ENCODE measurements around the gene ARL13B. TPM values are rescaled to one million over a fixed set of nuclear protein-coding genes. Genes with fewer than 3 reads are reported as not detected.
"Not testable (repeated sequence)": the region's sequence is repeated elsewhere in the genome, so short reads cannot be mapped to it uniquely, and the experiment has no call there.

ARL13B gene
- total and polyA plus RNA-seq, 10 of the 15 experiments (the other 5 are each of a cell fraction or from before 2014, with no cell fraction given): 3.0 to 10.4 (median 7.9) TPM

- H4K20me1 ChIP-seq (ENCODE audit: control insufficient read depth, insufficient read depth); intact Hi-C loops (cut with micrococcal nuclease; ENCODE audit: unreplicated experiment); CTCF ChIA-PET; H2AFZ ChIP-seq (ENCODE audit: control insufficient read depth, low read depth, low read length); H3K27ac ChIP-seq (ENCODE audit: control insufficient read depth, insufficient read depth); POLR2A ChIA-PET; H3K9me3 ChIP-seq (replicated peaks; ENCODE audit: control insufficient read depth, insufficient read depth, low read length); BruUV-seq (replicated peaks); H3K36me3 ChIP-seq (ENCODE audit: control insufficient read depth in 2 of 2, insufficient read depth in 2 of 2, low read length in 1 of 2); H3K27me3 ChIP-seq (replicated peaks in 1 of 2; ENCODE audit: control insufficient read depth in 2 of 2, insufficient read depth in 2 of 2, low read length in 1 of 2); in situ Hi-C loops (cut with MboI); SMC1A ChIA-PET (ENCODE audit: uncharacterized antibody, unreplicated experiment); H3K9ac ChIP-seq (ENCODE audit: control insufficient read depth, insufficient read depth, low read length); H3K4me3 ChIP-seq; H3K79me2 ChIP-seq (ENCODE audit: control insufficient read depth, insufficient read depth, low read length); H3K4me1 ChIP-seq (ENCODE audit: control insufficient read depth, insufficient read depth, low read length); H3K4me2 ChIP-seq (ENCODE audit: control insufficient read depth, insufficient read depth); FAIRE-seq; RAD21 ChIA-PET (ENCODE audit: unreplicated experiment); DNase-seq (ENCODE audit: low read depth, low spot score): not testable (repeated sequence)
- peak; percentile 41; the same call in 1 of the 2 replicates for TF ChIP-seq SPI1 (IDR thresholded peaks at IDR 0.05; ENCODE audit: borderline replicate concordance, insufficient read depth, low read depth, low read length)
- peak; percentile 35; the same call in 2 of the 3 replicates for ATAC-seq
- 37% methylated on average over 6 of the region's 6 CpGs for WGBS (ENCODE audit: insufficient coverage, insufficient replicate concordance, low lambda C conversion rate, missing lambda C conversion rate)
Measured at GRCh38 chr3:93937485-93937884, 42.5 kb upstream of the ARL13B start.

- intact Hi-C loops (cut with micrococcal nuclease; ENCODE audit: unreplicated experiment); SMC1A ChIA-PET (ENCODE audit: uncharacterized antibody, unreplicated experiment); H3K27ac ChIP-seq (ENCODE audit: control insufficient read depth, insufficient read depth); H3K4me2 ChIP-seq (ENCODE audit: control insufficient read depth, insufficient read depth); H3K27me3 ChIP-seq (replicated peaks in 1 of 2; ENCODE audit: control insufficient read depth in 2 of 2, insufficient read depth in 2 of 2, low read length in 1 of 2); DNase-seq (ENCODE audit: low read depth, low spot score); in situ Hi-C loops (cut with MboI); H3K9ac ChIP-seq (ENCODE audit: control insufficient read depth, insufficient read depth, low read length); RAD21 ChIA-PET (ENCODE audit: unreplicated experiment); H4K20me1 ChIP-seq (ENCODE audit: control insufficient read depth, insufficient read depth); H3K36me3 ChIP-seq (ENCODE audit: control insufficient read depth in 2 of 2, insufficient read depth in 2 of 2, low read length in 1 of 2); H3K79me2 ChIP-seq (ENCODE audit: control insufficient read depth, insufficient read depth, low read length); H3K9me3 ChIP-seq (replicated peaks; ENCODE audit: control insufficient read depth, insufficient read depth, low read length); FAIRE-seq; H2AFZ ChIP-seq (ENCODE audit: control insufficient read depth, low read depth, low read length); H3K4me3 ChIP-seq; BruUV-seq (replicated peaks); H3K4me1 ChIP-seq (ENCODE audit: control insufficient read depth, insufficient read depth, low read length); POLR2A ChIA-PET; ATAC-seq: not testable (repeated sequence)
- CTCF ChIA-PET: interaction anchor here (1.7 kb wide), 1 partner anchor 12 kb away, joined by 5 read pairs; no protein-coding TSS in a partner anchor
- WGBS (ENCODE audit: insufficient coverage, insufficient replicate concordance, low lambda C conversion rate, missing lambda C conversion rate): 47% methylated on average over 8 of the region's 8 CpGs
Measured at GRCh38 chr3:93949958-93950357, 30.0 kb upstream of the ARL13B start.
